OCI-LY1 (cell line): ENCODE data around the gene FKBP14.

Experiments
- CTCF ChIP-seq: fragments of 200-600 bp; sonication (generic), shearing (Covaris generic); IDR thresholded peaks from 2 replicates; pipeline ENCODE4 v1.5.1; 2017; ENCODE audit warnings: mild to moderate bottlenecking, antibody characterized with exemption, low read length, moderate library complexity, mixed read lengths
- EZH2 ChIP-seq: fragments of 200-600 bp; sonication (generic), shearing (Covaris generic); IDR thresholded peaks from 2 replicates; pipeline ENCODE4 v1.8.0; 2017; ENCODE audit warnings: borderline replicate concordance, mixed run types, mild to moderate bottlenecking, antibody characterized with exemption, low read length, moderate library complexity, mixed read lengths

GRCh38 chr7:30065746-30066145 lies 39.2 kb upstream of the FKBP14 start:
- TF ChIP-seq CTCF: no peak
- TF ChIP-seq EZH2: no peak
